Activated T-helper 1 cell treated with Interleukin-2 at 50 U/mL for 16 hours (primary cell): Measurements from ENCODE around the gene ZNF324B.
"Not testable (repeated sequence)": the region's sequence is repeated elsewhere in the genome, so short reads cannot be mapped to it uniquely, and the experiment has no call there.

Experiments
- DNase-seq: peaks from one replicate; pipeline ENCODE4 v3.0.0-alpha.2; 2020; ENCODE audit warnings: low read depth

Gene ZNF324B

DNA sequence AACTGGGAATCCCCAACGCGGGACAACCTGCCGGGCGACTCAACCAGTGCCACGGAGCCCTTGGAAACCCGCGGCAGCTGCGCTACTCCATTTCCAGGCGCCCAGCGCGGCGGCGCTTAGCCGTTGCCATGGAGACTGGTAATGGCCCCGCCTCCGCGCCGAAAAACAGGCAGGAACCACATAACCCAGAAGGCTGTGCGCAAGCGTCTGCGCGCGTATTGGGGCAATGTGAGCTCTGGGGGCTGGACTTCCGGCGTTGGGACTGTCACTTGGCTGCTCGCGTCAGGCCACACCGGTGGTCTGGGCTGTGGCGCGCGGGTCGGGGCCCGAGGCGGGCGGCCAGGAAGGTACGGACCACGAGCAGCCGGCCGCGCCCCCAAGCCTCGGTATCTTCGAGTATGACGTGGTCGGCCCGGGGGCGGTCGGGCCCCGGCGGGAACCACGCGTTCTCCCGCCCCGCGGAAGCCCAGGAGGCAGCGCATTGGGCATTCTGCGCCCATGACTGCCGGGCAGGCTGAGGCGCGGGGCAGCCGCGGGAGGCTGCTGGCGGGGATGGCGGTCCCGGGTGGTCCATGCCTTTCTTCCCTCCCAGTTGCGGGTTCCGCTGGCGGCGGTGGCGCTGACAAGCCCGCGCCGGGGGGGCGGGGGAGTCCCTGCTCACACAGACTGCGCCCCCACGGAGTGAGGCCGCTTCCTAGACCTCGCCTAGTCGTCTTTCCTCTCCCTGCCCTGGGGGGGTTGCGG is at the start of gene ZNF324B:
ZNF324B (plus strand) TSS at position 265 of the 744 bp plus-strand sequence. CDS start 2,080 bp downstream, outside the sequence.
- DNase-seq = peak; percentile 94

DNA sequence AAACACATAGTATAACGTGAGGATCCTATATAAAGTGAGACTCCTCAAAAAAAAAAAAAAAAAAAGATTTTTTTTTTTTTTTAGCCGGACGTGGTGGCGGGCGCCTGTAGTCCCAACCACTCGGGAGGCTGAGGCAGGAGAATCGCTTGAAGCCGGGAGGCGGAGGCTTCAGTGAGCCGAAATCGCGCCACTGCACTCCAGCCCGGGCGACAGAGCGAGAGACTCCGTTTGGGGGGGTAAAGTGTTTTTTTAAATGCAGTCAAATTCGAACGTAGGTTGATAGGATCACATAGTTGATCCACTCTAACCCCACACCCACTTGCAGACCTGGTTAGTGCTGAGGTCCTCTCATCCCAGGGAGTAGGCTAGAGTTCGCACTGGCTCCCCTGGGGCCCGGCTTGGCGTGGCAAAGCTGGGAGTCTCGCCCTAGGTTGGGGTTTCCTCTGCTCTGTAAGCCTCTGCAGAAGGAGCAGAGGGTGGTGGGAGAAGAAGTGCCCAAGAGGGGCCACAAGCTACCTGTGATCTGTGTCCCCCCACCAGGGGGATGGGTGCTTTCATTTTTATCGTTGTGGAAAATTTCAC is 49.5 kb upstream of the ZNF324B start:
- no peak for DNase-seq

DNA sequence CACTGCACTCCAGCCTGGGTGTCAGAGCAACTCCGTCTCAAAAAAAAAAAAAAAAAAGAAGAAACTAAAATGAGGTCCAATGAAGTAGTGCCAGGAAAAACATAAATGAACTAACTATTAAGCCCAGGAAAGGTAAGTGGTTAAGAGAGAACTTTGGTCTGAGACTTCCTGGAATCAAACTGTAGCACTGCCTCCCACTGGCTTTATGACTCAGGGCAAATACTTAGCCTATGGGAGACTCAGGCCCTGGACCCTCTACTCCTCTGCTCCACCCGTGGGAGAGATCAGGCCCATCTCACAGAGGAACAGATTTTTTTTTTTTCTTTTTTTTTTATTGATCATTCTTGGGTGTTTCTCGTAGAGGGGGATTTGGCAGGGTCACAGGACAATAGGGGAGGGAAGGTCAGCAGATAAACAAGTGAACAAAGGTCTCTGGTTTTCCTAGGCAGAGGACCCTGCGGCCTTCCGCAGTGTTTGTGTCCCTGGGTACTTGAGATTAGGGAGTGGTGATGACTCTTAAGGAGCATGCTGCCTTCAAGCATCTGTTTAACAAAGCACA is 47.4 kb upstream of the ZNF324B start:
- DNase-seq = not testable (repeated sequence)

DNA sequence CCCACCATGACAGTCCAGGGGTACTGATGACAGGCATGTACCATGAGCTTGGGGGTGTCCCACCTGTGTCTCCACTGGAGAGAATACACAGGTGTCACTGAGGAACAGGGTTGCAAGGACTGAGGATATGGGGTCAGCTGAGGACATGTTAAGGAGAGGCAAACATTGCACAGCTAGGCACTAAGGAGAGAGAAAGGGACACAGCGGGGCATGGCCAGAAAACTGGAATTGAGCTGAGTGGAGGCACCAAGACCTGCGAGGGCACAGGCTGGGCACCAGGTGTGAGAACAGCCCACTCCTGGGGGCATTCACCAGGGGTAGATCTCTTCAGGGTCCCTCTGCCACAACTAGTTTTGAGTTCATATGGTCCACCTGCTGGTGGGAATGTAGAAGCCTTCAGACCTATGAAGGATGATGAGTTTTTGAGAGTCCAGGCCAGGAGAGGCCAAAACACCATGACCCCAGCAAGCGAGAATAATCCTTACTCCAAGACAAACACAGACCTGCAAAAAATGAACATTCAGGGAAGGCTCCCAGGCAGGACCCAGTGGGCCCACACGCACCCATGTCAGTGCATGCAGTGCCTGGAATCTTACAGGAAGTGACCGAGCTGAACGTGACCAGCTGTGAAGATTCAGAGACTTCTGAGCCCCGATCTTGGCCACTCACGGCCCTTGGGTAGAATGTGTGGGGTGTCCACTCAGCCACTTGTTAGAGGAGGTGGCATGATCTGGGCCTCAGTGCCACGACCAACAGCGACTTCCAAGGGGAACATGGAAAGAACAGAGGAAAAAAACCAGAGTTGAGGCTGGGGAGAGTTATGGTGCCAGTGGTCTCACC is 44.4 kb upstream of the ZNF324B start:
- no peak for DNase-seq

DNA sequence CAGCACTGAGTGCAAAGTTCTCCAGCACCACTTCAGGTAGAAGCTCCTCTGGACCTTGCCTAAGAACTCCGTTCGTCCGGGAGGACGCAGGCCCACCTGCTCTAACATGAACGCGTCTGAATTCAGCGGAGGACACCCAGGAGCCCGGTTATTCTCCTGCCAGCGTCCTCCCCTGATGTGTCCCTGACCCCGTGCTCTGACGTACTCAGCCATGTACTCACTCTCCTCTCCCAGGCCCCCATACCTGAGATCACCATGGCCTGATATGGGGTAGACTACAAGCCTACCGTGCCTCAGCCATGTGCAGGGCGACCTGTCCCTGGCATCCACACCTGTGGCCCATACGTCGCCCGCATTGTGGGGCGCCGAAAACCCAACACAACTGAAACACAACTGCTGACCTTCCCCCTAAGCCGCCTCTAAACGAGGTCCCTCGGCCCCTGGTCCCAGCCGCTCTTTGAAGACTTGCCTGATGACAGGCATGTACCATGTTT is 43.7 kb upstream of the ZNF324B start:
- DNase-seq = no peak

DNA sequence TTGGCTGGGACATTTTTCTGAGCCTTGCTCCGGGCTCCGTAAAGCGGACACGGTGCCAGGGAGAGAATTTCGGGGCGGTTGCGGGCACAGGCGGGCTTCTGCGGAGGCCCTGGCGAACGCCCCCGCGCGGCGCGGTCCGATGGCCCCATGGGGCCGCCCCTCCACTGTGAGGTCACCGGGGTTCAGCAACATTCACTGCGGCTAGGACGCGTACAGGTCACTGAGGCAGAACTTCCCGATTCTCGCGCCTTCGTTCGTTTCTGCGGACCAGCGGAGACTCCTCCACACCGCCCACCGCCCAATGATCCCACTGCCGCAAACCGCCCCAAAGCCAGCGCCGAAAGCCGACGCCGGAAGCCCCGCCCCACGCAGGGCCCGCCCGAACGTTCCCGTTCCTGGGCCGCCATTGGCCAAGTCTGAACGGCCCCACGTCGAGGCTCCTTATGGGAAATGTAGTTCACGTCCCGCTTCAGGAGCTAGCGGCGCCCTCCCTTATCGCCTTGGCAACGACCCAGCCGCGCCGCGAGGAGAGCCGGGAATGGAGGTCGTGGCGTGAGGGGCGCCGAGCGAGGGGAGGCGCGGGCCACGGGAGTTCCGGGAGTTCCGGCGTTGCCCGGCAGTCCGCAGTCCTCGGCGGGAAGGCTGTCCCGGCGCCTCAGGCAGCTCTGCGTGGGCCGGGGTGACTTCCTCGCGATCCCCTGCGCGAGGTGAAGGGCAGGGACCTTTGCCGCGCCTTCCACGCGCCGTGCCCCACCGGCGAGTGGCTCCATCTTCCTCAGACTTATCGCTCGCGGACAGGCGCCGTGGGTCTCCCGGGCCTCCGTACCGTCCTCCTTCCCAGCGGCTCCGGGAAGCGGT is 43.0 kb upstream of the ZNF324B start, which contains the start of gene ZNF584:
ZNF584 (plus strand) TSS at position 498 of the 858 bp plus-strand sequence. CDS start 499 bp downstream, outside the sequence.
- peak; percentile 89 for DNase-seq

DNA sequence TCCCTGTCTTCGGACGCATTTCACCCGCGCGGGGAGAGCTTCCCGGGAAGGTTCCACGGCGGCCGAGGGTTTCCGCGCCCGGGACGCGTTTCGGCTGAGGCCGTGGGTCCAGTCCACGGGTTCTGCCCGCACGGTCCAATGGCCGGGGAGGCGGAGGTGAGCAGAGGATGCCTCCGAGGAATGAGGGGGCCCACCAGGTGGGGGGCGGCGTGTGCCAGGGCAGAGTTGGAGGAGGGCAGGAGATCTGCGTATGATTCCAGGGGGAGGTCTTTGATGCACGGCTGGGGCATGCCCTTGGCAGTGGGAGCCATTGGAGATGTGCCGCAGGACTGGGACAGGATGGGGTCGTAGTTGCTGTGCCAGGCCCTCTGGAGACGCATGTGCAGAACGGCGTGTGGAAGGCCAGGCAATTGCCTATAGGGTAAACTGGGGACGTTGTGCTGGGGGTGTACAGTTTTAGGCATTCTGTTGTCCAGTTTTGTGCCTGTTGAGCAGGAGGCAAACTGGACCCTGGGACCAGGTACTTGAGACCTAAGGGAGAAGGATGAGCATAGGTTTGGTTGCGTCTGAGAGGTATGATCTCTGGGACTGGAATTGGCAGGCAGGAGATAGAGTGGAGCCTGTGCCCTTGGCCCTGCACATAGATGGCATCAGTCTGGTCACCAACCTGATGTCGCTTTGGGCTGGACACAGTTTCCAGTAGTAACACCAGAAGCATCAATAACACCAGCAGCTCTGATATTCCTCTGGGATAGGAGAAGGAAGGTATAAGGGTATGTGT is 42.2 kb upstream of the ZNF324B start:
- no peak for DNase-seq

DNA sequence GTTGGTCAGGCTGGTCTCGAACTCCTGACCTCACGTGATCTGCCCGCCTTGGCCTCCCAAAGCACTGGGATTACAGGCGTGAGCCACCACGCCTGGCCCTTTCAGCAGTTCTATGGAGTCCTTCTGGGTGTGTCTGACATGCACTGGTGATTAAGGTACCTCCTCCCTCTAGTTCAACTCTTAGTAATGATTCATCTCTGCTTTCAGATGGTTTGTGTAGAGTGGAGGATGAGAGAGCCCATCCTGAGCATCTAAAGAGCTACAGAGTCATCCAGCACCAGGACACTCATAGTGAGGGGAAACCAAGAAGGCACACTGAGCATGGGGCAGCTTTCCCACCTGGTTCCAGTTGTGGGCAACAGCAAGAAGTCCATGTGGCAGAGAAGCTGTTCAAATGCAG is 34.8 kb upstream of the ZNF324B start:
- DNase-seq = no peak

DNA sequence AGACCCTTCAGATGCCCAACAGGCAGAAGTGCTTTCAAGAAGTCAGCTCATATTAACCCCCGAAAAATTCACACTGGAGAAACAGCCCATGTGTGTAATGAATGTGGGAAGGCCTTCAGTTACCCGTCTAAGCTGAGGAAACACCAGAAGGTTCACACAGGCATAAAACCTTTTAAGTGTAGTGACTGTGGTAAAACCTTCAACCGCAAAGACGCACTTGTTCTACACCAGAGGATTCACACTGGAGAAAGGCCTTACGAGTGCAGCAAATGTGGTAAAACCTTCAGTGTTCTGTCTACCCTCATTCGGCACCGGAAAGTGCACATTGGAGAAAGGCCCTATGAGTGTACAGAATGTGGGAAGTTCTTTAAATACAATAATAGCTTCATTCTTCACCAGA is 34.4 kb upstream of the ZNF324B start:
- DNase-seq = no peak

DNA sequence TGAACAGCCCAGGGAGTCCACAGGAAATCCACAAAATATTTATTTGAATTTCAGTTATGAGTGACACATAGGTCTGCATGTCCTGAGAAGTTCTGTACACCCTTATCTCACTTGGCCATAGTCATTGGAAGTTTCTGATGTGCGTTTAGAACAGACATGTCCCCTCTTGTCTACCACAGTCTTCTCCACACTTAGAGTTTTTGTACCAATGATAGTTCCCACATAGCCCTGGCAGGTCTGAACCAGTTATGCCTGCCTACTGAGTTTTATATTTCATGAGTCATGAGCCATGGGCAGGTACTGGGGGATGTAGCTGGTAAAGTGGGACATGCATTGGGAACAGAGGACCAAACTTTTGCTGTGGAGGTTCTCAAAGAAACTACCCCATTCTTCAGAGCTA is 22.8 kb upstream of the ZNF324B start:
- DNase-seq = no peak

DNA sequence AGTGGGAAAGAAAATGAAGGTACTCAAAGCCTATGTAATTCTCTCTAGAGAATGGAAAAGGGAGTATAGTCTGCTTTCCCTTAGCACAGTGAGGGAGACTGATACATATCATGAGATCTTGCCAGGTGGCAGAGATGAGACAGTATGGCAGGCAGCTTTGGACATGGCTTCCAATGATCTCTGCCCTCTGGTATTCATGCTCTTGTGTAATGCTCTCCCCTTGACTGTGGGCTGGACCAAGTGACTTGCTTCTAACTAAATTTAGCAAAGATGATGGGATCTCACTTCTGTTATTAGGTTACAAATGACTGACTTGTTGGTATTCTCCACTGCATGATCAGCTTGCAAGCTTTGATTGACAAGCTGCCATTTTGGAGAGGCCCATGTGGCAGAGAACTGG is 21.7 kb upstream of the ZNF324B start:
- DNase-seq = no peak

DNA sequence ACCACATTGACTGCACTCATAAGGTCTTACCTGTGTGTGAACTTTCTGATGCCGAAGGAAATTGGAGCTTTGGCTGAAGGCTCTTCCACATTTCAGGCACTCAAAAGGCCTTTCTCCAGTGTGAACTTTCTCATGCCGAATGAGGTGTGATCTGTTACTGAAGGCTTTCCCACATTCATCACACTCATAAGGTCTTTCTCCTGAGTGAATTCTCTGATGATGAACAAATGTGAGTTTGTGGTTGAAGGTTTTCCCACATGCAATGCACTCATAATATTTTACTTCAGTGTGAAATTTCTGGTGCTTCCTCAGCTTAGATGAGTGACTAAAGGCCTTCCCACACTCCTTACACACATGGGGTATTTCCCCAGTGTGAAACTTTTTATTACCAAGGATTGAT is 17.2 kb upstream of the ZNF324B start:
- DNase-seq = no peak

DNA sequence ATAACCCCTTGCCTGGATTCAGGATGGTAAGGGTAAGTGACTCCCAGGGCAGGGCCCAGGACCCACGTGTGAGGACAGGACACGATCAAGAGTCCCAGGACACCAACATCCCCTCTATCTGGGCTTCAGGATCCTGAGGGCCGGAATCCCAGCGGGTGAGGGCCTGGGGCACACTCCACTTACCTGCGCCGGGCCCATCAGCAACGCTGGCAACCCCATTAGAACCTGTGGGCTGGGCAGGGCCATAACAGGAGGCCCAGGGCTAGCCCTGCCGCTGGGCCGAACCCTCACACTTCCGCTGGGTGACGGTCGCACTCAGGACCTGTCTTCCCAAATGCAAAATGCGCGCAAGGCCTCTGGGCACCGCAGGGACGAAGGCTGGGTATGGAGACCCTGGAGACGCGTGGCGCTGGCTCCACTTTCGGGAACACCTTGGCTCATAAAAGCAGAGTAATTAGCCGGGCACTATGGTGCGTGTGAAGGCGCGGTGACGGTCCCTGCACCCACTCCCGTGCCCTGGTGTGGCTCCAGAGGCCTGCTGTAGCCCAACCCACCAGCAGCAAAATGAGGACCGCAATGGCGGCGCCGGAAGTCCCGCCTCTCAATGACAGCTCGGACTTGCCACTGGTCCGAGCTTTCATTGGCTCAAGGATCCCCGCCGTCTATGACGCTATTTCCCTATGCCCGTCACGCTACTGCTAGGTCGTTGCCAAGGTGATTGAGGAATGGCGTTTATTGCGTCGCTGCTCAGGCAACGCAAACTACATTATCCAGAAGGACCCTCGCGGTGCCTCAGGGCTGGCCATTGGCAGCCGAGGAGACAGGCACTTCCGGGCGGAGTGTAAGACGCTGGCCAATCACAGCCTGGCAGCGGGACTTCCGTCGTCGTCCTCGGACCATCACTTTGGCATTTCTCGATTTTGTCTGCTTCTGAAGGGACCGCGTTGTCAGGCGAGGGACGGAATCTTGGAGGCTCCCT is 11.6 kb upstream of the ZNF324B start, which contains the start of gene ZNF132:
ZNF132 (minus strand) TSS at position 578 of the 979 bp plus-strand sequence; CDS start at position 246, 332 bp downstream.
- peak; percentile 88 for DNase-seq

DNA sequence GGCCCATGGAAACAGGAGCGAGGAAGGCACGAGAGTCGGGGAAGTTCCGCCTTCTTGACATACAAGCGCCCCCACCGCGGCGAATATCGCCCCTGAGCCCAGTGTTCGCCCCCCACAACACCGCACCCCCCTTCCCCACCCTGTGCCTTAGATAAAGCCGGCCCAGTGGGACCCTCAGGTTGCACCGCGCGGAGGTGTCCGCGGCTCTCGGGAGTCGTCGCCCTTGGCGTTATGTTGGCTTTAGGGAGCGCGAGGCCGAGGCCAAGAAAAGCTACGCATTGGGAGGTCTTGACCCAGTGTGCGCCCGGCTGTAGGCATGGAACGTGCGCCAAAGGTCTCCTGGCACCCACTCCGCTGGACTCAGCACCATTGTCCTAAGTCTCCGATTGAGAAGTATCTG is 10.9 kb upstream of the ZNF324B start:
- DNase-seq = no peak

DNA sequence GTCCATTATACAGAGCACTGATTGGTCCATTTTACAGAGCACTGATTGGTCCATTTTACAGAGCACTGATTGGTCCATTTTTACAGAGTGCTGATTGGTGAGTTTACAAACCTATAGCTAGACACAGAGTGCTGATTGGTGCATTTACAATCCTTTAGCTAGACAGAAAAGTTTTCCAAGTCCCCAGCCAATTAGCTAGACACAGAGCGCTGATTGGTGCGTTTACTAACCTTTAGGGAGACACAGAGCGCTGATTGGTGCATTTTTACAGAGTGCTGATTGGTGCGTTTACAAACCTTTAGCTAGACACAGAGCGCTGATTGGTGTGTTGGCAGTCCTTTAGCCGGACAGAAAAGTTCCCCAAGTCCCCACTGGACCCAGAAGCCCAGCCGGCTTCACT is 8.4 kb upstream of the ZNF324B start:
- not testable (repeated sequence) for DNase-seq

DNA sequence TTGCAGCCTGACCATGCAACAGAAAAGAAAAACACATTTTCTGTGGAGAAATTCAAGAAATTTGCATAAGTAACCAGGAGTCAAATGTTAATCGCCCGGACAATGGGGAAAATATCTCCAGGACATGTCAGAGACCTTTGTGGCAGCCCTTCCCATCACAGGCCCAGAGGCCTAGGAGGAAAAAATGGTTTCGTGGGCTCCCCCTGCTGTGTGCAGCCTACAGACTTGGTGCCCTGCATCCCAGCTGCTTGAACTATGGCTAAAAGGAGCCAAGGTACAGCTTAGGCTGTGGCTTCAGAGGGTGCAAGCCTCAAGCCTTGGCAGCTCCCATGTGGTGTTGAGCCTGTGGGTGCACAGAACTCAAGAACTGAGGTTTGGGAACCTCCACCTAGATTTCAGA is 2.6 kb upstream of the ZNF324B start:
- not testable (repeated sequence) for DNase-seq

DNA sequence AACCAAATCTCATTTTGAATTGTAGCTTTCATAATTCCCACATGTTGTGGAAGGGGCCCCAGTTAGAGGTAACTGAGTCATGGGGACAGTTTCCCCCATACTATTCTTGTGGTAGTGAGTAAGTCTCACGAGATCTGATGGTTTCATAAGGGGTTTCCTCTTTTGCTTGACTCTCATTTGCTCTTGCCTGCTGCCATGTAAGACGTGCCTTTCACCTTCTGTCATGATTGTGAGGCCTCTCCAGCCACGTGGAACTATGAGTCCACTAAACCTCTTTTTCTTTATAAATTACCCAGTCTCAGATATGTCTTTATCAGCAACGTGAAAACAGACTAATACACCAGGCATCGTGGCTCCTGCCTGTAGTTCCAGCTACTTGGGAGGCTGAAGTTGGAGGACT is 1.4 kb upstream of the ZNF324B start:
- DNase-seq = not testable (repeated sequence)

DNA sequence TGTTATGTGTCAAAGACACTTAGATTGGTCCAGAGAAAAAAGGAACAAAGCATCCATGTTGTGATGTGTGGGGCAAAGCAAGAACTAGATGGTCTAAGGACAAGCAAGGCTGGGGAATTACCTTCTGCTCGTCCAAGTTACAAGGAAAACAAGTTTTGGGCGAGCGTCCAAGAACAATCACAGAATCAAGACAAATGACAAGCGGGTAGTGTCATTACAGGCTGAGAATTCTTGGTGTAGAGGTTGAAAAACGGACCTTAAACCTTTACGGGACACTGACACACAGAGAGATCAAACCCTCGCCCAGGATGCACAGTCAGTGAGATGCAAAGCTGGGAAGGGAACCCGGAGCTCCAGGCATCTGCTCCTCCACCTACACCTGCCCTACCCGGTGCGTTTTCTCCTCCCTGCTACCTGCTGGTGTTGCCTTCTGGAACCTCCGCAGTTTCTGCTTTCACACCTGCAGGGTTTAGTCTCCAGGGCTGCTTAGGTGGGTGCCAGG is 515 bp upstream of the ZNF324B start:
- no peak for DNase-seq

DNA sequence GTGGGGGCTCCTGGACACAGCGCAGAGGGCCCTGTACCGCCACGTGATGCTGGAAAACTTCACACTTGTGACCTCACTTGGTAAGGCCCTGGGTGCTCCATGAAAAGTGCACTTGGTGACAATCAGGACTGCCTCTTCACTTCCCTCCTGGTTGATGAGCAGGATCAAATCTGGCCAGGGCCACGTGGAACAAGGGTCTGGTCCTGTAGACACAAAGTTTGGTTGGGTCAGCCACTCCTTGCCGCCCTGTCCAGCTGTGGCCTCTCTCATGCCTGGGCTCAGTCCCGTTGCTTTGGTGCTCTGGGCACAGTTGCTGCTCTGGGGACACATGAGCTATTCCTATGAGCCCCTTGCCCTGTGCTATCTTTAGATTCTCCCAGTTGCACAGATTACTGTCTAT is 2.3 kb downstream of the ZNF324B start:
- DNase-seq = no peak
